Activated CD4-positive, alpha-beta memory T cell treated with anti-CD3 and anti-CD28 coated beads, Interleukin-2, amount 10 ng/mL, durations not matched to agents 7 days and 5 days (primary cell): ENCODE data around the gene SEMA3E. TPM values are rescaled to one million over a fixed set of nuclear protein-coding genes. Genes with fewer than 3 reads are reported as not detected.

Experiments
- CTCF ChIA-PET: fragments of 350-600 bp; sonication (Branson Sonifier 250); formaldehyde crosslinking; loops from one replicate; lab custom pipeline; 2021; ENCODE audit warnings: antibody characterized with exemption, inconsistent platforms; lab: Charles Lee
- POLR2A ChIA-PET: fragments of 350-600 bp; sonication (Branson Sonifier 250); formaldehyde crosslinking; loops from one replicate; lab custom pipeline; 2021; ENCODE audit warnings: antibody characterized with exemption; lab: Charles Lee
- DNase-seq: peaks from one replicate; pipeline ENCODE4 v3.0.0-alpha.2; 2020
- H3K27ac Mint-ChIP-seq: one replicate; pipeline ENCODE4 v1.8.0; 2021; ENCODE audit warnings: mild to moderate bottlenecking, mixed read lengths
- H3K27me3 Mint-ChIP-seq: one replicate; pipeline ENCODE4 v1.8.0; 2021; ENCODE audit warnings: mixed read lengths
- H3K36me3 Mint-ChIP-seq: one replicate; pipeline ENCODE4 v1.8.0; 2021; ENCODE audit warnings: low read depth, mixed read lengths
- H3K4me1 Mint-ChIP-seq: one replicate; pipeline ENCODE4 v1.8.0; 2021; ENCODE audit warnings: mixed read lengths
- H3K4me3 Mint-ChIP-seq: one replicate; pipeline ENCODE4 v1.8.0; 2021; ENCODE audit warnings: mild to moderate bottlenecking, mixed read lengths
- H3K9me3 Mint-ChIP-seq: one replicate; pipeline ENCODE4 v1.8.0; 2021; ENCODE audit warnings: mixed read lengths
- total RNA-seq, 2 experiments: library from RNA; stranded (reverse); gene quantifications; one replicate each; pipeline ENCODE4 v1.2.3, GENCODE V29; 2021

Gene SEMA3E
- total RNA-seq, 2 experiments from 2014 or later, result not detected

GRCh38 chr7:83524277-83525075 is 124.5 kb downstream of the SEMA3E start:
- Mint-ChIP-seq H3K36me3 (no peaks in the 10 kb centered on the region), H3K27me3 (no peaks in the 10 kb centered on the region)

GRCh38 chr7:83520726-83521125 is 128.2 kb downstream of the SEMA3E start:
- no peak overlapping the region for H3K4me3 Mint-ChIP-seq
- no peaks in the 10 kb centered on the region for H3K36me3 Mint-ChIP-seq
- CTCF ChIA-PET, result no interaction called here
- no peak for DNase-seq
- H3K9me3 Mint-ChIP-seq, result peaks cover 2% of the 10 kb centered on the region
- no peaks in the 10 kb centered on the region for H3K4me1 Mint-ChIP-seq
- no peaks in the 10 kb centered on the region for H3K27me3 Mint-ChIP-seq
- no peak overlapping the region for H3K27ac Mint-ChIP-seq
- POLR2A ChIA-PET, result no interaction called here

More at GRCh38 chr7:83524277-83525075, 124.5 kb downstream of the SEMA3E start:
- POLR2A ChIA-PET, result no interaction called here
- CTCF ChIA-PET, result no interaction called here
- no peaks in the 10 kb centered on the region for H3K4me1 Mint-ChIP-seq
- no peaks in the 10 kb centered on the region for H3K9me3 Mint-ChIP-seq
- no peak overlapping the region for H3K27ac Mint-ChIP-seq
- no peak overlapping the region for H3K4me3 Mint-ChIP-seq
- DNase-seq, result no peak

GRCh38 chr7:83519240-83519639 is 129.7 kb downstream of the SEMA3E start:
- peaks cover 2% of the 10 kb centered on the region for H3K9me3 Mint-ChIP-seq
- POLR2A ChIA-PET, result no interaction called here
- no peak overlapping the region for H3K27ac Mint-ChIP-seq
- no peaks in the 10 kb centered on the region for H3K36me3 Mint-ChIP-seq
- H3K4me1 Mint-ChIP-seq, result no peaks in the 10 kb centered on the region
- DNase-seq, result no peak
- CTCF ChIA-PET, result no interaction called here
- H3K4me3 Mint-ChIP-seq, result no peak overlapping the region
- H3K27me3 Mint-ChIP-seq, result no peaks in the 10 kb centered on the region

GRCh38 chr7:83517035-83517700 is 131.8 kb downstream of the SEMA3E start:
- DNase-seq, result no peak
- POLR2A ChIA-PET, result no interaction called here
- CTCF ChIA-PET, result no interaction called here
- Mint-ChIP-seq H3K36me3 (no peaks in the 10 kb centered on the region), H3K27me3 (no peaks in the 10 kb centered on the region), H3K4me1 (no peaks in the 10 kb centered on the region), H3K27ac (no peak overlapping the region), H3K4me3 (no peak overlapping the region), H3K9me3 (peaks cover 2% of the 10 kb centered on the region)

GRCh38 chr7:83514977-83515376 is 134.0 kb downstream of the SEMA3E start:
- Mint-ChIP-seq H3K9me3 (peaks cover 2% of the 10 kb centered on the region), H3K4me1 (no peaks in the 10 kb centered on the region), H3K36me3 (no peaks in the 10 kb centered on the region), H3K4me3 (no peak overlapping the region), H3K27me3 (no peaks in the 10 kb centered on the region), H3K27ac (no peak overlapping the region)
- ChIA-PET POLR2A (no interaction called here), CTCF (no interaction called here)
- no peak for DNase-seq

GRCh38 chr7:83509255-83510021 is 139.5 kb downstream of the SEMA3E start:
- POLR2A ChIA-PET, result no interaction called here
- CTCF ChIA-PET, result no interaction called here
- H3K4me1 Mint-ChIP-seq, result no peaks in the 10 kb centered on the region

GRCh38 chr7:83504330-83504729 is 144.6 kb downstream of the SEMA3E start:
- ChIA-PET POLR2A (no interaction called here), CTCF (no interaction called here)
- Mint-ChIP-seq H3K27ac (no peak overlapping the region), H3K4me3 (no peak overlapping the region), H3K27me3 (no peaks in the 10 kb centered on the region), H3K36me3 (no peaks in the 10 kb centered on the region), H3K9me3 (no peaks in the 10 kb centered on the region), H3K4me1 (no peaks in the 10 kb centered on the region)
- no peak for DNase-seq

More at GRCh38 chr7:83509255-83510021, 139.5 kb downstream of the SEMA3E start:
- no peak for DNase-seq
- Mint-ChIP-seq H3K27ac (no peak overlapping the region), H3K4me3 (no peak overlapping the region), H3K36me3 (no peaks in the 10 kb centered on the region), H3K27me3 (no peaks in the 10 kb centered on the region), H3K9me3 (no peaks in the 10 kb centered on the region)

GRCh38 chr7:83502636-83503035 is 146.3 kb downstream of the SEMA3E start:
- Mint-ChIP-seq H3K27ac (no peak overlapping the region), H3K4me1 (no peaks in the 10 kb centered on the region), H3K27me3 (no peaks in the 10 kb centered on the region), H3K36me3 (no peaks in the 10 kb centered on the region), H3K9me3 (no peaks in the 10 kb centered on the region), H3K4me3 (no peak overlapping the region)
- DNase-seq, result no peak
- CTCF ChIA-PET, result no interaction called here
- POLR2A ChIA-PET, result no interaction called here

GRCh38 chr7:83494683-83495082 is 154.3 kb downstream of the SEMA3E start:
- Mint-ChIP-seq H3K27ac (no peak overlapping the region), H3K9me3 (peaks cover 3% of the 10 kb centered on the region), H3K4me1 (no peaks in the 10 kb centered on the region), H3K36me3 (no peaks in the 10 kb centered on the region), H3K27me3 (no peaks in the 10 kb centered on the region), H3K4me3 (no peak overlapping the region)
- ChIA-PET POLR2A (no interaction called here), CTCF (no interaction called here)
- DNase-seq, result no peak

- peaks cover 3% of the 10 kb centered on the region for H3K9me3 Mint-ChIP-seq
- POLR2A ChIA-PET, result no interaction called here
- DNase-seq, result no peak
Observed at GRCh38 chr7:83492802-83493201, 156.1 kb downstream of the SEMA3E start.

GRCh38 chr7:83487801-83488200 is 161.1 kb downstream of the SEMA3E start:
- no peak for DNase-seq
- no peaks in the 10 kb centered on the region for H3K36me3 Mint-ChIP-seq
- ChIA-PET POLR2A (no interaction called here), CTCF (no interaction called here)
- H3K4me1 Mint-ChIP-seq, result no peaks in the 10 kb centered on the region
- no peaks in the 10 kb centered on the region for H3K27me3 Mint-ChIP-seq
- no peak overlapping the region for H3K27ac Mint-ChIP-seq
- peaks cover 4% of the 10 kb centered on the region for H3K9me3 Mint-ChIP-seq
- no peak overlapping the region for H3K4me3 Mint-ChIP-seq

More at GRCh38 chr7:83492802-83493201, 156.1 kb downstream of the SEMA3E start:
- Mint-ChIP-seq H3K36me3 (no peaks in the 10 kb centered on the region), H3K27me3 (no peaks in the 10 kb centered on the region), H3K4me3 (no peak overlapping the region), H3K27ac (no peak overlapping the region), H3K4me1 (no peaks in the 10 kb centered on the region)
- CTCF ChIA-PET, result no interaction called here

GRCh38 chr7:83486957-83487356 is 162.0 kb downstream of the SEMA3E start:
- Mint-ChIP-seq H3K27ac (no peak overlapping the region), H3K27me3 (no peaks in the 10 kb centered on the region), H3K4me1 (no peaks in the 10 kb centered on the region), H3K36me3 (no peaks in the 10 kb centered on the region), H3K4me3 (no peak overlapping the region), H3K9me3 (peaks cover 6% of the 10 kb centered on the region)
- CTCF ChIA-PET, result no interaction called here
- POLR2A ChIA-PET, result no interaction called here
- no peak for DNase-seq

- no peaks in the 10 kb centered on the region for H3K4me1 Mint-ChIP-seq
Observed at GRCh38 chr7:83486536-83486935, 162.4 kb downstream of the SEMA3E start.

More at GRCh38 chr7:83486536-83486935, 162.4 kb downstream of the SEMA3E start:
- H3K4me3 Mint-ChIP-seq, result no peak overlapping the region
- peaks cover 6% of the 10 kb centered on the region for H3K9me3 Mint-ChIP-seq
- H3K27ac Mint-ChIP-seq, result no peak overlapping the region
- CTCF ChIA-PET, result no interaction called here
- H3K36me3 Mint-ChIP-seq, result no peaks in the 10 kb centered on the region
- POLR2A ChIA-PET, result no interaction called here
- H3K27me3 Mint-ChIP-seq, result no peaks in the 10 kb centered on the region
- DNase-seq, result no peak
